NB4 (cell line): ENCODE data around the gene IRF2BP2.

Experiments used
- DNase-seq: peaks from one replicate; pipeline ENCODE4 v3.0.0; 2010; ENCODE audit warnings: low read depth
- H3K4me3 ChIP-seq: one replicate; pipeline ENCODE4 v1.5.1; 2011; ENCODE audit warnings: mild to moderate bottlenecking, low read depth, low read length, moderate library complexity
- CTCF ChIP-seq: IDR thresholded peaks from one replicate; pipeline ENCODE4 v1.5.1; 2012; ENCODE audit warnings: low read depth, low read length
- MYC ChIP-seq: IDR thresholded peaks from 2 replicates; pipeline ENCODE4 v1.6.1; 2011; ENCODE audit warnings: low read depth, low read length
- POLR2A ChIP-seq: IDR thresholded peaks from 2 replicates; pipeline ENCODE4 v1.6.1; 2011; ENCODE audit warnings: mild to moderate bottlenecking; ENCODE audit not compliant: insufficient read length; ENCODE audit errors: extremely low read depth
- TF ChIP-seq, protein P1 (sequence below): IDR thresholded peaks from 2 replicates; pipeline ENCODE4 v1.6.1; 2011; ENCODE audit warnings: low read depth, low read length

The IRF2BP2 gene

DNA sequence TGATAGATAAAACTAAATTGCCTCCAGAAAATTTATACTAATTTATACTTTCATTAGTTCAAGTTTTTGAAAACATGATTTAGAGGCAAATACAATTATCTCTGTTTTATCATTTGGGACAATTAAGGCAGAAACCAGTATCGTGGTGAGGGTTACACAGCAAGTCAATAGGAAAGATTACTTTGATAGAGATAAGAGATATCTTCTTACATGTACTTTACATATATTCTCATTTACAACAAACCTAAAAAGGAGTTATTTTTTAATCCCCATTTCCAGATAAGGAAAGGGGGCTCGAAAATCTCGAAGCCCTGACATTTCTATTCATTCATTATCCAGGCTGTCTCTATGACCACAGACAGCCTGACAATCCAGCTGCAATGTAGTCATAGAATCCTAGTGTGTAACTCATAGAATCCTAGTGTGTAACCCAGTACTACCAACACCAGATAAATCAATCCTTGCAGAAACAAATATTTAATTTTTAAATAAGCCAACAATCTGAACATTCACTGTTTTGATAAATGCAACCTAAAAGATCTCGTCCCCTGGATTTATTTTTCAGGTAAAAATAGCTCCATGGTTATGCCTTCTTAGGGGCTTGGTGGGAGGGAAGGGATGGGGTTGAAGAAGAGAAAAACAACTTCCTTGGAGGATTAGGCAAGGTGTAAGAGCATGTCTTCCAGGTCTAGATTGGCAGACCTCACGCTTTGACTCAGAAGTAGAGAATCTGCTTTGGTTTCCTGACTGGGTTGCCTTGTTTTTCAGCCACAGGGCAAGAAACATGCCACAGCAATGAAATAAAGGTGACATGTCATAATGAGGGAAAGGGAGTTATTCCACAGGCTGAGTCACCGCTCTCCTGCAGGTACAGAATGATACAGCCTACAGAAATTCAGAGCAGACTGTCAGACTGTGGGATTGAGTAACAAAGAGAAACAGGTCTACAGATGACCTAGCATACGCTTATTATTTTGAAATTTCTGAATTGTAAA lies 45.6 kb downstream of the IRF2BP2 start:
- DNase-seq, result peak; percentile 66
- TF ChIP-seq MYC (no peak), POLR2A (no peak), CTCF (no peak)
- TF ChIP-seq, protein P1, sequence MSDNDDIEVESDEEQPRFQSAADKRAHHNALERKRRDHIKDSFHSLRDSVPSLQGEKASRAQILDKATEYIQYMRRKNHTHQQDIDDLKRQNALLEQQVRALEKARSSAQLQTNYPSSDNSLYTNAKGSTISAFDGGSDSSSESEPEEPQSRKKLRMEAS, result no peak
- H3K4me3 ChIP-seq, result no peak overlapping the region

GRCh38 chr1:234562334-234562733 lies 47.6 kb downstream of the IRF2BP2 start:
- TF ChIP-seq, protein P1, result no peak
- no peak for TF ChIP-seq MYC
- no peak for TF ChIP-seq CTCF
- TF ChIP-seq POLR2A, result no peak
- no peak for DNase-seq
- H3K4me3 ChIP-seq, result no peak overlapping the region

DNA sequence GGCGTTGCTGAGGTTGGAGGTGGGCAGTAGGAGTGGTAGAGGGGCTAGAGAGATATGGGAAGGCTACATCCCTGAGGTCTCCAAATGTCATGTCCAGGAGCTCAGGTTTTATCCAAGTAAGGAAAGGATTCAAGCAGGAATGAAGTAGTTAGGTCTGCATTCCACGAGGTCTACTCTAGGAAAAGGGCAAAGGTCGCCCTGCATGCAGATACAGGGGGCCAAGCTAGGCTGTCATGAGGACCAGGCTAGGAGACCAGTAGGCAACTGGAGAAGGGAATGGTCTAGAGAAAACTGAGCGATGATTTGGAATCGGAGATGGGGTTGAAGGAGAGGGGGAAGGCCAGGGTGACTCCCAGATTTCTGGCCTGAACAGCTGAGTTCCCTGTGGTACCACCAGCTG lies 48.7 kb downstream of the IRF2BP2 start:
- no peak for DNase-seq
- H3K4me3 ChIP-seq, result no peak overlapping the region
- TF ChIP-seq CTCF, result no peak
- TF ChIP-seq POLR2A, result no peak
- no peak for TF ChIP-seq MYC
- TF ChIP-seq, protein P1, result no peak

DNA sequence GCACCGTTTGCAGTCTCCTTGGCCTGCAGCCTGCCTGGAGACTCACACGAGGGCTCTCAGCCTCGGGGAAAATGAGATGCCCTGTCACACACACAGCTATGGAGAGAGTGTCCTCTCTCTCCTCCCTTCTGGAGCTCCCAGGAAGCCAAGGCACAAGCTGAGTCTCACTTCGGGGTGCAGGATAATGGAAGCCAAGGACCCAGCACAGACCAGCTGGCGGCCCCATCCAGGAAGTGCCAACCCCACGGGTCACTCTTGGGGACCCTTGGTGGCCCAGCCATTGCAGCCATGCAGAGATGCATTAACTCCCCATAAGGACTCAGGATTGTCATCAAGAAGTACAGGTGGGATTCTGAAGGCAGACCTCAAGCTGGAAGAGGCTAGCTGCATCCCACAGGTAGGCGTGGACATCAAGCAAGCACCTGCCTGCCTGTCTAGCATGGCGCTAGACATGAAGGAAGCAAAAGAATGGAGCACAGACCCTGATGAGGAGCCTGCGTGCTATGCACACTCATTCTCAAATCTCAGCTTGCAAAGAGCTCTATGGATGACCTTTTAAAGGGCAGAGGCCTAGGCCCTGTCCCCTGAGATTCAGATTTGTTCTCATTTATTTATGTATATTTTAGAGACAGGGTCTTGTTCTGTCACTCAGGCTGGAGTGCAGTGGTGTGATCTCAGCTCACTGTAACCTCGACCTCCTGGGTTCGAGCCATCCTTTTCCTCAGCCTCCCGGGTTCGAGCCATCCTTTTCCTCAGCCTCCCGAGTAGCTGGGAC lies 49.9 kb downstream of the IRF2BP2 start:
- TF ChIP-seq MYC (no peak), POLR2A (no peak), CTCF (no peak)
- TF ChIP-seq, protein P1, result no peak
- DNase-seq, result no peak
- no peak overlapping the region for H3K4me3 ChIP-seq

DNA sequence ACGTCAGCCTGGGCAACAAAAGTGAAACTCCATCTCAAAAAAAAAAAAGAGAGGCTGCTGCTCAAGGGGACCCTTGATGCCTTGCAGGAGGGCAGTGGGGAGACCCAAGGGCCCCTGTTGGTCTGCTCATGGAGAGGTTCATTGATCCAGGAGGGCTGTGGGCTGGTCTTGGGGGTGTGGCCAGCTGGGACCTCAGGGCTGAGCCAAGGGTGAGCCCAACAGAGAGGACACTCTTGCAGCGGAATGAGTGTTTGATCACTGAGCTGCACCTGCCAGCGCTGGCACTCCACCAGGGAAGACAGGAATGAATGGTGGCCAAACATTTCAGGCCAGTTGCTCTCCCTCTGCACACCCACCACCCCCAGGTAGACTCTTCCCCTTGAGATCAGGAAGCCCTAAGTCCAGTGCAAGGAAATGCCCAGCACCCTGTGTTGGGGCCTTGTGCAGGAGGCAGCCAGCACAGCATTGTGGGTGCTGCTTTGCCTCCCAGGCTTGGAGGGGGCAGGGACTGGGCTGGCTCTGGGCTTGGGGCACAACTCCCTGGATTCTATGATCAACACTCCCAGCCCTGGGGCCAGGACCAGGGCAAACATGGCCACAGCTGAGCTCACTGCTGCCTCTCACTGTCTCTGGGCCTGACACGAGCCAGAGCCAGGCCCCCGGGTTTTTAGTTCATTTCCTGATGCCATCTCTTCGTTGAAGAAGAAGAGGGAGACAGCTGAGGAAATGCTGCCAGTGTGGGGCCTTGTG lies 50.7 kb downstream of the IRF2BP2 start:
- no peak overlapping the region for H3K4me3 ChIP-seq
- DNase-seq, result peak; percentile 69
- TF ChIP-seq CTCF (no peak), MYC (no peak), POLR2A (no peak)
- TF ChIP-seq, protein P1, result no peak
